ENCODE measurements around the gene TMCC3.

Gene TMCC3

DNA sequence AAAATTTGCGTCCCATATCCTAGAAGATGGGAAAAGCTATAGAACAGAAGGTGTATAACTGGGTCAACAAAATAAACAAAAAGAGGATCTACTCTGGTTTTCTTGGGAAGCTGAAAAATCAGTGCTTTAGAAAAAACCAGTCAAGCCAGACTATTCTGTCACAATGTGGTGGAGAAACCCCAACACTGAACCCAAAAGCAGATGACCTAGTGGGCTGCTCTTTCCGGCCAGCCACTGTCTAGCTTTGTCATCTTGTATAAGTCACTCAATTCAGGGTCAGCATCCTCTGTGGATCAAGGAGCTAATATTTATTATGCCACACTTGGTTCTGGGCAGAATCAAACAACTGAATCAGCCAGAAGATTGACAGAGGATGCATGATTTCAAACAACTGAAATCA is 26.6 kb upstream of the TMCC3 start:
- TF ChIP-seq EZH2 (optimal IDR thresholded peaks at IDR 0.05; ENCODE audit: low read depth, low read length), result no peak
- TF ChIP-seq, protein P1, sequence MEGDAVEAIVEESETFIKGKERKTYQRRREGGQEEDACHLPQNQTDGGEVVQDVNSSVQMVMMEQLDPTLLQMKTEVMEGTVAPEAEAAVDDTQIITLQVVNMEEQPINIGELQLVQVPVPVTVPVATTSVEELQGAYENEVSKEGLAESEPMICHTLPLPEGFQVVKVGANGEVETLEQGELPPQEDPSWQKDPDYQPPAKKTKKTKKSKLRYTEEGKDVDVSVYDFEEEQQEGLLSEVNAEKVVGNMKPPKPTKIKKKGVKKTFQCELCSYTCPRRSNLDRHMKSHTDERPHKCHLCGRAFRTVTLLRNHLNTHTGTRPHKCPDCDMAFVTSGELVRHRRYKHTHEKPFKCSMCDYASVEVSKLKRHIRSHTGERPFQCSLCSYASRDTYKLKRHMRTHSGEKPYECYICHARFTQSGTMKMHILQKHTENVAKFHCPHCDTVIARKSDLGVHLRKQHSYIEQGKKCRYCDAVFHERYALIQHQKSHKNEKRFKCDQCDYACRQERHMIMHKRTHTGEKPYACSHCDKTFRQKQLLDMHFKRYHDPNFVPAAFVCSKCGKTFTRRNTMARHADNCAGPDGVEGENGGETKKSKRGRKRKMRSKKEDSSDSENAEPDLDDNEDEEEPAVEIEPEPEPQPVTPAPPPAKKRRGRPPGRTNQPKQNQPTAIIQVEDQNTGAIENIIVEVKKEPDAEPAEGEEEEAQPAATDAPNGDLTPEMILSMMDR (IDR thresholded peaks at IDR 0.05; ENCODE audit: low read length), result no peak
- TF ChIP-seq EZH2phosphoT487 (IDR thresholded peaks at IDR 0.05; ENCODE audit: low read length), result no peak
- Histone ChIP-seq H3F3A (ENCODE audit: insufficient read depth, low read length) (peaks cover 4% of the 10 kb centered on the region; the same call in 1 of the 2 replicates), H4K20me1 (ENCODE audit: insufficient read depth, low read length) (no peaks in the 10 kb centered on the region), H3K79me2 (ENCODE audit: low read length) (no peaks in the 10 kb centered on the region), H3K4me3 (ENCODE audit: low read length) (no peak overlapping the region), H3K9me3 (replicated peaks; ENCODE audit: insufficient read depth, low read length) (no peaks in the 10 kb centered on the region), H2AFZ (ENCODE audit: low read length) (no peak overlapping the region), H3K27ac (ENCODE audit: low read length) (no peak overlapping the region), H3K9ac (ENCODE audit: low read length) (no peak overlapping the region), H3K36me3 (replicated peaks; ENCODE audit: insufficient read depth, low read length) (no peaks in the 10 kb centered on the region), H3K4me1 (ENCODE audit: low read length) (peaks cover 5% of the 10 kb centered on the region; the same call in 1 of the 2 replicates), H3K27me3 (replicated peaks; ENCODE audit: insufficient read depth, low read length) (no peaks in the 10 kb centered on the region), H3K9me2 (replicated peaks; ENCODE audit: insufficient read depth, low read length) (no peaks in the 10 kb centered on the region), H3K4me2 (ENCODE audit: low read depth, low read length) (no peak overlapping the region)
- no peak for DNase-seq

DNA sequence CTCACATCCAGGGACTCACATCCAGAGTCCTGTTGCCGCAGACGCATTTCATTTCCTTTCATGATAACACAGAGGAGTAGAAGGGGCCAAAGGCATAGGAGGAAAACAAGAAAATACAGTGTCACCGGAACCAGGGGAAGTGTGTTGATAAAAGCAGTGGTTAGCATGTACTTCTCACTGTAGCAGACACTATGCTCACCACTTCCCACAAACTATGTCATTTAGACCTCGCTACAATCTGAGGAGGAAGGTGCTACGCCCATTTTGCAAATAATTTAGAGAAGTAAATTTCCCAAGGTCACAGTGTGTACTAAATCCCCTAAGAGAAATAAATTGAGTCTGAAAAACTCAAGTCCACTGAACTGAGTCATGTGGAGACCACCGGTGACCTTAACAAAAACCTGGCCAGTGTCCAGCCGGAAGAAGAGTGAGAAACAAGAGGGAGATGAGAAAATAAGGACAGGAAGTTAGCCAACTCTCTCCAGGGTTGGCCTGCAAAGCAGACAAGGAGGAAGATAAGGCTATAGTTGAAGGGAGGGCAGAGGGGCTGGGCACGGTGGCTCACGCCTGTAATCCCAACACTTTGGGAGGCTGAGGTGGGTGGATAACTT is 25.8 kb upstream of the TMCC3 start:
- no peak overlapping the region for H3K4me3 ChIP-seq (ENCODE audit: low read length)

DNA sequence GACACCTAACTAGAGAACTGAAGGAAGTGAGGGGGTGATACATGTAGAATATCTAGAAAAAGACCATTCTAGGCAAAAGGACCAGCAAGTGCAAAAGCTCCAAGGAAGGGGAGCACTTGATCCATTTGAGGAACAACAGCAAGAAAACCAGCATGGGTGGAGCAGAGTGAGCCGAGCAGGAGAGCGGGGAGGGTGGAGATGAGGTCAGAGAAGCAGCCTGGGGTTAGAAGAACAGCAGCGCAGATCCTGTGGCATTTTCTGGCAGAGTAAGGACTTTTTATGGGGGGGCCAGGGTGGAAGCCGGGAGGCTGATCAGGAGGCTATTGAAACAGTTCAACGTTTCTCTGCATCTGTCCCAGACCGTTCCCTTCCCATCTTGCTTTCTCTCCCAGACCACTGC is 24.5 kb upstream of the TMCC3 start:
- H3K4me3 ChIP-seq (ENCODE audit: low read length), result no peak overlapping the region
- no peaks in the 10 kb centered on the region for H3K36me3 ChIP-seq (replicated peaks; ENCODE audit: insufficient read depth, low read length)
- no peaks in the 10 kb centered on the region for H3K9me3 ChIP-seq (replicated peaks; ENCODE audit: insufficient read depth, low read length)
- TF ChIP-seq EZH2 (optimal IDR thresholded peaks at IDR 0.05; ENCODE audit: low read depth, low read length), result no peak
- TF ChIP-seq, protein P1 (IDR thresholded peaks at IDR 0.05; ENCODE audit: low read length), result no peak
- TF ChIP-seq EZH2phosphoT487 (IDR thresholded peaks at IDR 0.05; ENCODE audit: low read length), result no peak
- H3K79me2 ChIP-seq (ENCODE audit: low read length), result no peaks in the 10 kb centered on the region
- no peaks in the 10 kb centered on the region for H3K9me2 ChIP-seq (replicated peaks; ENCODE audit: insufficient read depth, low read length)
- H3F3A ChIP-seq (ENCODE audit: insufficient read depth, low read length), result peaks cover 4% of the 10 kb centered on the region; the same call in 1 of the 2 replicates
- H2AFZ ChIP-seq (ENCODE audit: low read length), result no peak overlapping the region
- H4K20me1 ChIP-seq (ENCODE audit: insufficient read depth, low read length), result no peaks in the 10 kb centered on the region
- no peak overlapping the region for H3K27ac ChIP-seq (ENCODE audit: low read length)
- no peak overlapping the region for H3K4me2 ChIP-seq (ENCODE audit: low read depth, low read length)
- H3K27me3 ChIP-seq (replicated peaks; ENCODE audit: insufficient read depth, low read length), result no peaks in the 10 kb centered on the region
- H3K9ac ChIP-seq (ENCODE audit: low read length), result no peak overlapping the region
- DNase-seq, result no peak
- H3K4me1 ChIP-seq (ENCODE audit: low read length), result peaks cover 5% of the 10 kb centered on the region; the same call in 1 of the 2 replicates

More for the DNA sequence above, 25.8 kb upstream of the TMCC3 start:
- no peak overlapping the region for H3K4me2 ChIP-seq (ENCODE audit: low read depth, low read length)
- H3K27ac ChIP-seq (ENCODE audit: low read length), result no peak overlapping the region
- H3F3A ChIP-seq (ENCODE audit: insufficient read depth, low read length), result peaks cover 4% of the 10 kb centered on the region; the same call in 1 of the 2 replicates
- no peak overlapping the region for H2AFZ ChIP-seq (ENCODE audit: low read length)
- no peak for DNase-seq
- no peaks in the 10 kb centered on the region for H3K9me3 ChIP-seq (replicated peaks; ENCODE audit: insufficient read depth, low read length)
- peaks cover 5% of the 10 kb centered on the region; the same call in 1 of the 2 replicates for H3K4me1 ChIP-seq (ENCODE audit: low read length)
- H3K9me2 ChIP-seq (replicated peaks; ENCODE audit: insufficient read depth, low read length), result no peaks in the 10 kb centered on the region
- TF ChIP-seq EZH2 (optimal IDR thresholded peaks at IDR 0.05; ENCODE audit: low read depth, low read length) (no peak), EZH2phosphoT487 (IDR thresholded peaks at IDR 0.05; ENCODE audit: low read length) (no peak)
- no peaks in the 10 kb centered on the region for H4K20me1 ChIP-seq (ENCODE audit: insufficient read depth, low read length)
- H3K36me3 ChIP-seq (replicated peaks; ENCODE audit: insufficient read depth, low read length), result no peaks in the 10 kb centered on the region
- no peaks in the 10 kb centered on the region for H3K27me3 ChIP-seq (replicated peaks; ENCODE audit: insufficient read depth, low read length)
- H3K9ac ChIP-seq (ENCODE audit: low read length), result no peak overlapping the region
- no peaks in the 10 kb centered on the region for H3K79me2 ChIP-seq (ENCODE audit: low read length)

DNA sequence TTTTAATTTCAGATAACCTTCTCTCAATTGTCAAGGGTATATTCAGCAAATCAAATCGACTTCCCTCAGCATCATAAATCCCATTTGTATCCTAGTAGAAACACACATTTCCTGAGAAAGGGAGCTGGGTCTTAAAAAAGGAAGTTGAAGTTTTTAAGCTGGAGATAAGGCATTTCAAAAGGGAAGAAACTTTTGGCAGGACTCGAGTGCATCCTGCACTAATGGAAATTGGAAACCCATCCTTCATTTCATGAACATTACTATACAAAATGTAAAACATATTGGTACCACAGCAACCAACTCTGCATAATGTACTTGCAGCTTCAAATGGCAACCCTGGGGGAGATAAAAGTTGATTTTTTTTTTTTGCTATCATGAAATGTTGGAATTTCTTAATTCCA is 23.7 kb upstream of the TMCC3 start:
- Histone ChIP-seq H3K4me3 (ENCODE audit: low read length) (no peak overlapping the region), H3K27me3 (replicated peaks; ENCODE audit: insufficient read depth, low read length) (no peaks in the 10 kb centered on the region), H3K9me2 (replicated peaks; ENCODE audit: insufficient read depth, low read length) (no peaks in the 10 kb centered on the region), H4K20me1 (ENCODE audit: insufficient read depth, low read length) (no peaks in the 10 kb centered on the region), H3K9ac (ENCODE audit: low read length) (no peak overlapping the region), H3K4me2 (ENCODE audit: low read depth, low read length) (no peak overlapping the region), H3K4me1 (ENCODE audit: low read length) (peaks cover 5% of the 10 kb centered on the region; the same call in 1 of the 2 replicates), H3K27ac (ENCODE audit: low read length) (no peak overlapping the region), H3F3A (ENCODE audit: insufficient read depth, low read length) (peaks cover 4% of the 10 kb centered on the region; the same call in 1 of the 2 replicates), H2AFZ (ENCODE audit: low read length) (no peak overlapping the region), H3K9me3 (replicated peaks; ENCODE audit: insufficient read depth, low read length) (no peaks in the 10 kb centered on the region), H3K79me2 (ENCODE audit: low read length) (no peaks in the 10 kb centered on the region), H3K36me3 (replicated peaks; ENCODE audit: insufficient read depth, low read length) (no peaks in the 10 kb centered on the region)
- TF ChIP-seq, protein P1 (IDR thresholded peaks at IDR 0.05; ENCODE audit: low read length), result no peak
- TF ChIP-seq EZH2 (optimal IDR thresholded peaks at IDR 0.05; ENCODE audit: low read depth, low read length) (no peak), EZH2phosphoT487 (IDR thresholded peaks at IDR 0.05; ENCODE audit: low read length) (no peak)
- DNase-seq, result no peak

All from MM.1S (cell line).